Spleen (tissue), 7 donors: ENCODE measurements around the gene SOX30.

Experiments
- POLR2A ChIP-seq, 3 donors: fragments of 450-650 bp; IDR thresholded peaks; one replicate each; pipeline ENCODE4 v1.5.1; 2017; ENCODE audit warnings: antibody characterized with exemption in 3 of 3, mild to moderate bottlenecking in 1 of 3
- TF ChIP-seq, protein P1 (sequence below), 11 experiments: fragments of 200-600 bp in 7 of 11; fragments of 450-650 bp in 4 of 11; sonication (generic) in 4 of 11; IDR thresholded peaks in 8 of 11; conservative IDR thresholded peaks in 3 of 11; 1 replicate in 7 of 11; 2 replicates in 4 of 11; pipeline versions ENCODE4 v1.4.0 to v1.8.0; 2016 to 2021; ENCODE audit warnings: antibody characterized with exemption in 11 of 11, inconsistent platforms in 4 of 11, mild to moderate bottlenecking in 1 of 11
- donor health status: DM: no; HTN: no; CAD: no; lungs with moderate emphysema.
- donor health status: DM: no; HTN: no; CAD: no.
- donor health status: DM: no; HTN: no; CAD: no.

DNA sequence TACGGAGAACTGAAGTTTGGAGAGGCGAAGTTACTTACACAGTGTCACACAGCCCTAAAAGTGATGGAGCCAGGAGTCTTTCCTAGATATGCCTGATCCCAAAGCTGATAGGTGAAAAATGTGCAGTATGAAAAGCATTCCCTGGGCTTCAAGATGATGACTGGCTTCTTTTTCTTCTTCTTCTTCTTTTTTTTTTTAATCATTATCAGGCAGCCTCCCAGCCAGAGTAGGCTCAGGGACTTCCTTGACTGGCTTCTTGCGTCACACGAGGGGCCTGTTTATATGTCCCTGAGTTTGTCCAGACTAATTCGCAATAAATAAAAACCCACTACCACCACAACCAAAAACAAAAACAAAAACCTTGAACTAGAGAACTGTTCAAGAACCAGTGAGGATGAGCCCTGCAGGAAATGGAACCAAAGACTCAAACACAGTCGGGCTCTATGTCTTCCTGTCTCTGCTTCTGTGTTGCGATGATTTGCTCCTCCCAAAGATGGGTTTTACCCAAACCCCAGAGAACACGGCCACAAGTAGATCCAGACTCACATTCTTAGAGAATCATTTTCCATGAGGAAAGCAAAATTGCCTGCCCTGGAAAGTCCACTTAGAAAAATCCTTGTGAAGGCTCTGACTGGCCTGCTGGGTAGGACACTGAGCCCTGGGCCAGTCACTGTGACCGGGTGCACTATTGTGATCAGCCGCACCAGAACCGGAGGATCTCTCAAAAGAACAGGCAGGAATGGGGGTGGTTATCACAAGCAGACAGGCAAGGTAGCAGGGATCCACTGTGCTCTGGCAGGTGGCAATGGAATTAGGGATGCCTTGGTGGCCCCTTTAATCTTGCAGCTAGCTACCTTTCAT, 38.6 kb downstream of the SOX30 start:
- TF ChIP-seq, protein P1, sequence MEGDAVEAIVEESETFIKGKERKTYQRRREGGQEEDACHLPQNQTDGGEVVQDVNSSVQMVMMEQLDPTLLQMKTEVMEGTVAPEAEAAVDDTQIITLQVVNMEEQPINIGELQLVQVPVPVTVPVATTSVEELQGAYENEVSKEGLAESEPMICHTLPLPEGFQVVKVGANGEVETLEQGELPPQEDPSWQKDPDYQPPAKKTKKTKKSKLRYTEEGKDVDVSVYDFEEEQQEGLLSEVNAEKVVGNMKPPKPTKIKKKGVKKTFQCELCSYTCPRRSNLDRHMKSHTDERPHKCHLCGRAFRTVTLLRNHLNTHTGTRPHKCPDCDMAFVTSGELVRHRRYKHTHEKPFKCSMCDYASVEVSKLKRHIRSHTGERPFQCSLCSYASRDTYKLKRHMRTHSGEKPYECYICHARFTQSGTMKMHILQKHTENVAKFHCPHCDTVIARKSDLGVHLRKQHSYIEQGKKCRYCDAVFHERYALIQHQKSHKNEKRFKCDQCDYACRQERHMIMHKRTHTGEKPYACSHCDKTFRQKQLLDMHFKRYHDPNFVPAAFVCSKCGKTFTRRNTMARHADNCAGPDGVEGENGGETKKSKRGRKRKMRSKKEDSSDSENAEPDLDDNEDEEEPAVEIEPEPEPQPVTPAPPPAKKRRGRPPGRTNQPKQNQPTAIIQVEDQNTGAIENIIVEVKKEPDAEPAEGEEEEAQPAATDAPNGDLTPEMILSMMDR (IDR thresholded peaks at IDR 0.05 in 8 of 11, conservative IDR thresholded peaks at IDR 0.05 in 3 of 11) = no peak
- TF ChIP-seq POLR2A (IDR thresholded peaks at IDR 0.05) = no peak
